ENCODE measurements around the gene DBX1.

DNA sequence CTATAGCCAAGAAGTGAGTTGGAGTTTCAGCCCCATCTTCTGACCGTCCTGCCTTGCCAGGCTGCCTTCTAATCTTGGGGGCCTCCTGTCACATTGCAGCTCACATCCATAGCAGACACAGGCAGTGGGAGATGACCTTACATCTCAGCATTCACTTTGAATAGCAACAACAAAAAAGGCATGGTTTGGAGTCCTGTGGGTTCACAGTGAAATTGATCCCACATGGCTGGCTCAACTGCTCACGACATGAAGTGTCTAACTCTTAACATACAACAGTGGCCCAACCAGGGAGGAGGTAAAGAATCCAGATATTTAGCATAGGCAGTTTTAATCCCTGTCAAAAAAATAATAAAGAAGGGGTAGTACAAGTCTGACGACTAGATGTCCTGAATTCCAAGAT is 38.1 kb downstream of the DBX1 start:
- TF ChIP-seq ZNF644 (CRISPR knock-in tag; IDR thresholded peaks at IDR 0.05; ENCODE audit: low read depth) = no peak
- no peak for TF ChIP-seq TCF7L2 (IDR thresholded peaks at IDR 0.05; ENCODE audit: low read depth, low read length)
- TF ChIP-seq, protein P1, sequence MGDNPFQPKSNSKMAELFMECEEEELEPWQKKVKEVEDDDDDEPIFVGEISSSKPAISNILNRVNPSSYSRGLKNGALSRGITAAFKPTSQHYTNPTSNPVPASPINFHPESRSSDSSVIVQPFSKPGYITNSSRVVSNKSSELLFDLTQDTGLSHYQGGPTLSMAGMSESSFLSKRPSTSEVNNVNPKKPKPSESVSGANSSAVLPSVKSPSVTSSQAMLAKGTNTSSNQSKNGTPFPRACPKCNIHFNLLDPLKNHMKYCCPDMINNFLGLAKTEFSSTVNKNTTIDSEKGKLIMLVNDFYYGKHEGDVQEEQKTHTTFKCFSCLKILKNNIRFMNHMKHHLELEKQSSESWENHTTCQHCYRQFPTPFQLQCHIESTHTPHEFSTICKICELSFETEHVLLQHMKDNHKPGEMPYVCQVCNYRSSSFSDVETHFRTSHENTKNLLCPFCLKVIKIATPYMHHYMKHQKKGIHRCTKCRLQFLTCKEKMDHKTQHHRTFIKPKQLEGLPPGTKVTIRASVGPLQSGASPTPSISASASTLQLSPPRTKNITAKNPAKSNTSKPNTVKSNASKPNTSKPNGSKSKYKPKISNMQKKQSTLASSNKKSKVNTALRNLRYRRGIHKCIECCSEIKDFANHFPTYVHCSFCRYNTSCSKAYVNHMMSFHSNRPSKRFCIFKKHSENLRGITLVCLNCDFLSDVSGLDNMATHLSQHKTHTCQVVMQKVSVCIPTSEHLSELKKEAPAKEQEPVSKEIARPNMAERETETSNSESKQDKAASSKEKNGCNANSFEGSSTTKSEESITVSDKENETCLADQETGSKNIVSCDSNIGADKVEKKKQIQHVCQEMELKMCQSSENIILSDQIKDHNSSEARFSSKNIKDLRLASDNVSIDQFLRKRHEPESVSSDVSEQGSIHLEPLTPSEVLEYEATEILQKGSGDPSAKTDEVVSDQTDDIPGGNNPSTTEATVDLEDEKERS (CRISPR knock-in tag; IDR thresholded peaks at IDR 0.05) = no peak
- no peak for TF ChIP-seq ZNF564 (CRISPR knock-in tag; IDR thresholded peaks at IDR 0.05)
- TF ChIP-seq POLR2A (IDR thresholded peaks at IDR 0.05; ENCODE audit: insufficient read depth in 1 of 2, low read depth in 2 of 2, low read length in 2 of 2) = no peak

All from HepG2 (cell line).